NCI-H510A (cell line): ENCODE data around the gene VPS26A.
"Not testable (repeated sequence)": the region's sequence is repeated elsewhere in the genome, so short reads cannot be mapped to it uniquely, and the experiment has no call there.

Experiments
- DNase-seq: peaks from one replicate; lab custom pipeline; 2025; lab: John Stamatoyannopoulos, UW

Gene VPS26A

GRCh38 chr10:69103784-69104183 lies 20.2 kb upstream of the VPS26A start:
- DNase-seq = no peak

GRCh38 chr10:69104994-69105790 lies 18.8 kb upstream of the VPS26A start:
- no peak for DNase-seq

- no peak for DNase-seq
Measured at GRCh38 chr10:69107176-69107490, 16.8 kb upstream of the VPS26A start.

- no peak for DNase-seq
Measured at GRCh38 chr10:69107699-69108098, 16.3 kb upstream of the VPS26A start.

GRCh38 chr10:69119896-69120295 lies 4.1 kb upstream of the VPS26A start:
- no peak for DNase-seq

GRCh38 chr10:69123306-69123746 lies 652 bp upstream of the VPS26A start:
- DNase-seq = peak; percentile 34

GRCh38 chr10:69124563-69125268 lies 738 bp downstream of the VPS26A start:
- DNase-seq = peak; percentile 40

GRCh38 chr10:69125554-69125953 lies 1.6 kb downstream of the VPS26A start:
- no peak for DNase-seq

- DNase-seq = no peak
Measured at GRCh38 chr10:69130251-69130650, 6.3 kb downstream of the VPS26A start.

GRCh38 chr10:69139961-69140360 lies 16.0 kb downstream of the VPS26A start:
- DNase-seq = no peak

- DNase-seq = no peak
Measured at GRCh38 chr10:69141304-69141703, 17.3 kb downstream of the VPS26A start.

- not testable (repeated sequence) for DNase-seq
Measured at GRCh38 chr10:69142074-69142473, 18.1 kb downstream of the VPS26A start.

GRCh38 chr10:69142983-69143382 lies 19.0 kb downstream of the VPS26A start:
- DNase-seq = no peak

GRCh38 chr10:69145329-69145728 lies 21.4 kb downstream of the VPS26A start:
- no peak for DNase-seq

- DNase-seq = no peak
Measured at GRCh38 chr10:69145864-69146263, 21.9 kb downstream of the VPS26A start.

GRCh38 chr10:69146759-69147158 lies 22.8 kb downstream of the VPS26A start:
- DNase-seq = no peak

- DNase-seq = no peak
Measured at GRCh38 chr10:69151984-69152383, 28.0 kb downstream of the VPS26A start.

- no peak for DNase-seq
Measured at GRCh38 chr10:69153227-69153626, 29.2 kb downstream of the VPS26A start.

- DNase-seq = no peak
Measured at GRCh38 chr10:69160809-69161241, 36.8 kb downstream of the VPS26A start.

GRCh38 chr10:69168493-69168892 lies 44.5 kb downstream of the VPS26A start:
- no peak for DNase-seq

- no peak for DNase-seq
Measured at GRCh38 chr10:69172241-69172982, 48.4 kb downstream of the VPS26A start.

GRCh38 chr10:69175326-69175725 lies 51.3 kb downstream of the VPS26A start:
- not testable (repeated sequence) for DNase-seq

GRCh38 chr10:69176823-69177222 lies 52.8 kb downstream of the VPS26A start:
- no peak for DNase-seq
